DOHH2 (cell line): ENCODE data around the gene MRPL17.

Experiments
- CTCF ChIP-seq: fragments of 200-600 bp; sonication (generic); IDR thresholded peaks from one replicate; pipeline ENCODE4 v1.5.1; 2014; ENCODE audit warnings: antibody characterized with exemption, mild to moderate bottlenecking, low read depth, low read length; ENCODE audit not compliant: poor library complexity, severe bottlenecking
- EZH2phosphoT487 ChIP-seq: fragments of 200-600 bp; sonication (generic); IDR thresholded peaks from 2 replicates; pipeline ENCODE4 v1.6.1; 2017; ENCODE audit warnings: borderline replicate concordance, mild to moderate bottlenecking, antibody characterized with exemption, low read length, moderate library complexity, mixed read lengths

- no peak for TF ChIP-seq CTCF
- no peak for TF ChIP-seq EZH2phosphoT487
These were observed 52.4 kb downstream of the MRPL17 start for GRCh38 chr11:6630632-6631291.
